ENCODE measurements around the gene CPO. TPM values are rescaled to one million over a fixed set of nuclear protein-coding genes. Genes with fewer than 3 reads are reported as not detected.

Gene CPO
- total and polyA plus RNA-seq, 12 donors: 0.07 to 0.59 (median 0.35) TPM; not detected in 7

DNA sequence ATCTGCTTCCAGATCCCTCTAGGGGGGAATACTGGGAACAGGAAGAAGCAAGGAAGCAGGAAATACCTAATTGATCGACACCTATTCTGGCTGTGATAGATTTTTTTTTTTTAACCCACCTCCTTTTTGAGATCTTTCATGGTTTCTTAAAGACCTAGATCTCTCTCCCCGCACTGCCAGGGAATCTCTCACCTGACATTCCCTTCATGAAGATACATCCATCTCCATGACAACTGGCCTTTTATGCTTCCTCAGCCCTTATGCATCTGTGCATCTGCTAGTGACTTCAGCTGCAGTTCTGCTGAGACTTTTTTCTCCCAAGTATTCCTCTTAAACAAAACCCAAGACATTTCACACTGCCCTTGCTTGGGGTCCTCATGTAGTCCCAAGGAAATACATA, 21.1 kb upstream of the CPO start:
- TF ChIP-seq, protein P1, sequence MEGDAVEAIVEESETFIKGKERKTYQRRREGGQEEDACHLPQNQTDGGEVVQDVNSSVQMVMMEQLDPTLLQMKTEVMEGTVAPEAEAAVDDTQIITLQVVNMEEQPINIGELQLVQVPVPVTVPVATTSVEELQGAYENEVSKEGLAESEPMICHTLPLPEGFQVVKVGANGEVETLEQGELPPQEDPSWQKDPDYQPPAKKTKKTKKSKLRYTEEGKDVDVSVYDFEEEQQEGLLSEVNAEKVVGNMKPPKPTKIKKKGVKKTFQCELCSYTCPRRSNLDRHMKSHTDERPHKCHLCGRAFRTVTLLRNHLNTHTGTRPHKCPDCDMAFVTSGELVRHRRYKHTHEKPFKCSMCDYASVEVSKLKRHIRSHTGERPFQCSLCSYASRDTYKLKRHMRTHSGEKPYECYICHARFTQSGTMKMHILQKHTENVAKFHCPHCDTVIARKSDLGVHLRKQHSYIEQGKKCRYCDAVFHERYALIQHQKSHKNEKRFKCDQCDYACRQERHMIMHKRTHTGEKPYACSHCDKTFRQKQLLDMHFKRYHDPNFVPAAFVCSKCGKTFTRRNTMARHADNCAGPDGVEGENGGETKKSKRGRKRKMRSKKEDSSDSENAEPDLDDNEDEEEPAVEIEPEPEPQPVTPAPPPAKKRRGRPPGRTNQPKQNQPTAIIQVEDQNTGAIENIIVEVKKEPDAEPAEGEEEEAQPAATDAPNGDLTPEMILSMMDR (IDR thresholded peaks at IDR 0.05): no peak
- intact Hi-C loops (cut with DNase I): no loop called here
- Histone ChIP-seq H3K27me3 (no peaks in the 10 kb centered on the region), H3K9me3 (no peaks in the 10 kb centered on the region), H3K27ac (no peak overlapping the region), H3K36me3 (no peaks in the 10 kb centered on the region), H3K4me1 (peaks cover 0 to 6% (median 0%) of the 10 kb centered on the region in 9 donors), H3K4me3 (no peak overlapping the region)
- ATAC-seq (no peak), DNase-seq (no peak)
- WGBS, 2 donors: 36 to 41% methylated on average over 2 of the region's 2 CpGs

- H3K27ac ChIP-seq: no peak overlapping the region
- H3K27me3 ChIP-seq: no peaks in the 10 kb centered on the region
- ATAC-seq: no peak
- DNase-seq: no peak
- H3K4me1 ChIP-seq: peaks cover 0 to 3% (median 0%) of the 10 kb centered on the region in 9 donors
- TF ChIP-seq, protein P1 (IDR thresholded peaks at IDR 0.05): no peak
- H3K36me3 ChIP-seq: no peaks in the 10 kb centered on the region
- H3K9me3 ChIP-seq: no peaks in the 10 kb centered on the region
- no peak overlapping the region for H3K4me3 ChIP-seq
- intact Hi-C loops (cut with DNase I): no loop called here
- WGBS, 2 donors: 76 to 87% methylated on average over 3 of the region's 3 CpGs
Observed at GRCh38 chr2:206920310-206920709, 19.0 kb upstream of the CPO start.

GRCh38 chr2:206920951-206921350, 18.4 kb upstream of the CPO start:
- ATAC-seq: no peak
- H3K4me3 ChIP-seq: no peak overlapping the region
- 82 to 88% methylated on average over 2 of the region's 2 CpGs for WGBS, 2 donors
- intact Hi-C loops (cut with DNase I): no loop called here
- DNase-seq: no peak
- H3K36me3 ChIP-seq: no peaks in the 10 kb centered on the region
- H3K27me3 ChIP-seq: no peaks in the 10 kb centered on the region
- no peaks in the 10 kb centered on the region for H3K4me1 ChIP-seq
- TF ChIP-seq, protein P1 (IDR thresholded peaks at IDR 0.05): no peak
- H3K27ac ChIP-seq: no peak overlapping the region
- no peaks in the 10 kb centered on the region for H3K9me3 ChIP-seq

DNA sequence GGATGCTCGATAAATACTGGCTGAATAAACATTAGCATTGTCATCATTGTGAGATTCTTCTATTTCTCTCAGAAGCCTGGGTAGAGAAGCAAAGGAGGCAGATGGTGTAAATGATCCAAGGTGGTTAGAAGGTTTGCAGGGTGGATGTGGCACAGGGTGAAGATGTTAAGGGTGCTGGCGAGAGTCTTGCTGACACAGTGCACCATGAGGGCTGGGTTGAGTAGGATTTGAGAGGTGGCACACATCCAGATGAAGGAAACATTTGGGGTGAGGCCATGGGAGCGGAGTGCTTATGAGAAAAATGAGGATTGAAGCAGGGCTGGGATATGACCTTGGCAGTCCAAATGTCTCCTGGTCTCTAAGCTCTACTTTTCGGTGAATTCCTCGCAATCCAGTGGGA, 17.8 kb upstream of the CPO start:
- Histone ChIP-seq H3K27me3 (no peaks in the 10 kb centered on the region), H3K9me3 (no peaks in the 10 kb centered on the region), H3K4me1 (no peaks in the 10 kb centered on the region), H3K27ac (no peak overlapping the region), H3K36me3 (no peaks in the 10 kb centered on the region), H3K4me3 (no peak overlapping the region)
- intact Hi-C loops (cut with DNase I): no loop called here
- 87 to 88% methylated on average over 5 of the region's 5 CpGs for WGBS, 2 donors
- DNase-seq: no peak
- no peak for ATAC-seq
- TF ChIP-seq, protein P1 (IDR thresholded peaks at IDR 0.05): no peak

All from heart right ventricle (tissue), 16 donors.